HEK293 (cell line): ENCODE measurements around the gene VPS18.

Experiments
- BCL11A ChIP-seq: fragments of 450-650 bp; formaldehyde crosslinking; IDR thresholded peaks from 2 replicates; pipeline ENCODE4 v1.5.1; 2016; ENCODE audit warnings: low read depth, missing biosample characterization, missing genetic modification characterization
- CTCF ChIP-seq: fragments of 450-650 bp; formaldehyde crosslinking; IDR thresholded peaks from 2 replicates; pipeline ENCODE4 v1.5.1; 2016; ENCODE audit warnings: missing biosample characterization, missing genetic modification characterization
- GLI4 ChIP-seq: fragments of 450-650 bp; formaldehyde crosslinking; IDR thresholded peaks from 2 replicates; pipeline ENCODE4 v1.5.1; 2016; ENCODE audit warnings: missing biosample characterization, missing genetic modification characterization
- KLF7 ChIP-seq: fragments of 450-650 bp; formaldehyde crosslinking; IDR thresholded peaks from 2 replicates; pipeline ENCODE4 v1.5.1; 2016; ENCODE audit warnings: missing biosample characterization, missing genetic modification characterization, borderline replicate concordance
- OSR2 ChIP-seq: fragments of 450-650 bp; formaldehyde crosslinking; IDR thresholded peaks from 2 replicates; pipeline ENCODE4 v1.5.1; 2016; ENCODE audit warnings: missing biosample characterization, missing genetic modification characterization
- PRDM4 ChIP-seq: fragments of 450-650 bp; formaldehyde crosslinking; IDR thresholded peaks from 2 replicates; pipeline ENCODE4 v1.5.1; 2017; ENCODE audit warnings: missing biosample characterization, missing genetic modification characterization
- ZBTB21 ChIP-seq: fragments of 450-650 bp; formaldehyde crosslinking; IDR thresholded peaks from 2 replicates; pipeline ENCODE4 v1.5.1; 2017; ENCODE audit warnings: missing biosample characterization, missing genetic modification characterization
- ZBTB26 ChIP-seq: fragments of 450-650 bp; formaldehyde crosslinking; optimal IDR thresholded peaks from 2 replicates; pipeline ENCODE3; 2016; ENCODE audit warnings: missing biosample characterization, mild to moderate bottlenecking, missing genetic modification characterization
- ZBTB48 ChIP-seq: fragments of 450-650 bp; formaldehyde crosslinking; IDR thresholded peaks from 2 replicates; pipeline ENCODE4 v1.5.1; 2016; ENCODE audit warnings: missing biosample characterization, missing genetic modification characterization
- ZNF2 ChIP-seq: fragments of 450-650 bp; formaldehyde crosslinking; IDR thresholded peaks from 2 replicates; pipeline ENCODE4 v1.5.1; 2016; ENCODE audit warnings: missing biosample characterization, missing genetic modification characterization
- ZNF280D ChIP-seq: fragments of 450-650 bp; formaldehyde crosslinking; IDR thresholded peaks from 2 replicates; pipeline ENCODE4 v1.5.1; 2016; ENCODE audit warnings: missing biosample characterization, missing genetic modification characterization
- ZNF292 ChIP-seq: fragments of 450-650 bp; formaldehyde crosslinking; IDR thresholded peaks from 2 replicates; pipeline ENCODE4 v1.5.1; 2016; ENCODE audit warnings: low read depth, missing biosample characterization, missing genetic modification characterization, borderline replicate concordance
- ZNF341 ChIP-seq: fragments of 450-650 bp; formaldehyde crosslinking; IDR thresholded peaks from 2 replicates; pipeline ENCODE4; 2016; ENCODE audit warnings: low read depth, missing biosample characterization, missing genetic modification characterization
- ZNF350 ChIP-seq: fragments of 450-650 bp; formaldehyde crosslinking; IDR thresholded peaks from 2 replicates; pipeline ENCODE4 v1.5.0; 2017; ENCODE audit warnings: missing biosample characterization, mild to moderate bottlenecking, missing genetic modification characterization
- ZNF398 ChIP-seq: fragments of 450-650 bp; formaldehyde crosslinking; IDR thresholded peaks from 2 replicates; pipeline ENCODE4 v1.5.1; 2017; ENCODE audit warnings: missing biosample characterization, missing genetic modification characterization
- ZNF473 ChIP-seq: fragments of 450-650 bp; formaldehyde crosslinking; IDR thresholded peaks from 2 replicates; pipeline ENCODE4 v1.5.1; 2017; ENCODE audit warnings: missing biosample characterization, missing genetic modification characterization
- ZNF488 ChIP-seq: fragments of 450-650 bp; formaldehyde crosslinking; IDR thresholded peaks from 2 replicates; pipeline ENCODE4 v1.5.1; 2016; ENCODE audit warnings: missing biosample characterization, missing genetic modification characterization
- ZNF501 ChIP-seq: fragments of 450-650 bp; formaldehyde crosslinking; IDR thresholded peaks from 2 replicates; pipeline ENCODE4 v1.5.1; 2016; ENCODE audit warnings: missing biosample characterization, missing genetic modification characterization
- ZNF544 ChIP-seq: fragments of 450-650 bp; formaldehyde crosslinking; IDR thresholded peaks from 2 replicates; pipeline ENCODE4 v1.5.0; 2017; ENCODE audit warnings: missing biosample characterization, missing genetic modification characterization
- ZNF596 ChIP-seq: fragments of 450-650 bp; IDR thresholded peaks from 2 replicates; pipeline ENCODE4 v1.5.0; 2018; ENCODE audit warnings: missing biosample characterization, mild to moderate bottlenecking, missing genetic modification characterization, moderate library complexity
- ZNF600 ChIP-seq: fragments of 450-650 bp; formaldehyde crosslinking; IDR thresholded peaks from 2 replicates; pipeline ENCODE4 v1.5.1; 2016; ENCODE audit warnings: missing biosample characterization, missing genetic modification characterization
- ZNF621 ChIP-seq: fragments of 450-650 bp; formaldehyde crosslinking; IDR thresholded peaks from 2 replicates; pipeline ENCODE4 v1.5.1; 2017; ENCODE audit warnings: missing biosample characterization, missing genetic modification characterization
- ZNF623 ChIP-seq: fragments of 450-650 bp; formaldehyde crosslinking; IDR thresholded peaks from 2 replicates; pipeline ENCODE4 v1.5.1; 2016; ENCODE audit warnings: missing biosample characterization, missing genetic modification characterization
- ZNF670 ChIP-seq: fragments of 450-650 bp; formaldehyde crosslinking; IDR thresholded peaks from 2 replicates; pipeline ENCODE4 v1.5.1; 2016; ENCODE audit warnings: missing biosample characterization, missing genetic modification characterization, low read depth
- ZNF707 ChIP-seq: fragments of 450-650 bp; formaldehyde crosslinking; IDR thresholded peaks from 2 replicates; pipeline ENCODE4 v1.5.1; 2016; ENCODE audit warnings: missing biosample characterization, missing genetic modification characterization
- ZNF76 ChIP-seq: fragments of 450-650 bp; formaldehyde crosslinking; IDR thresholded peaks from 2 replicates; pipeline ENCODE4; 2016; ENCODE audit warnings: low read depth, missing biosample characterization, missing genetic modification characterization, borderline replicate concordance
- ZNF777 ChIP-seq: fragments of 450-650 bp; formaldehyde crosslinking; IDR thresholded peaks from 2 replicates; pipeline ENCODE4 v1.5.1; 2017; ENCODE audit warnings: missing biosample characterization, missing genetic modification characterization, borderline replicate concordance
- ZNF791 ChIP-seq: fragments of 450-650 bp; formaldehyde crosslinking; IDR thresholded peaks from 2 replicates; pipeline ENCODE4 v1.5.1; 2016; ENCODE audit warnings: missing biosample characterization, missing genetic modification characterization
- ZXDB ChIP-seq: fragments of 450-650 bp; formaldehyde crosslinking; IDR thresholded peaks from 2 replicates; pipeline ENCODE4 v1.5.1; 2016; ENCODE audit warnings: missing biosample characterization, missing genetic modification characterization

VPS18 gene

GRCh38 chr15:40929660-40930429, 35.6 kb downstream of the VPS18 start (continued):
- TF ChIP-seq ZNF280D (tag by site-specific recombination), result no peak
- no peak for TF ChIP-seq ZNF707 (tag by site-specific recombination)
- TF ChIP-seq ZNF398, result peak; percentile 91; the same call in 1 of the 2 replicates
- TF ChIP-seq ZBTB26, result peak; percentile 73
- TF ChIP-seq ZNF544 (tag by site-specific recombination), result no peak
- 0 out of 2 replicates have a peak, but pooled peaks have one; percentile 14 for TF ChIP-seq ZNF501
- no peak for TF ChIP-seq ZNF791 (tag by site-specific recombination)
- TF ChIP-seq ZBTB48 (tag by site-specific recombination), result peak; percentile 58; the same call in 1 of the 2 replicates
- TF ChIP-seq ZNF2 (tag by site-specific recombination), result 0 out of 2 replicates have a peak, but pooled peaks have one; percentile 2
- peak; percentile 93 for TF ChIP-seq ZNF341 (tag by site-specific recombination)
- TF ChIP-seq ZNF76 (tag by site-specific recombination), result no peak
- peak; percentile 48; the same call in 1 of the 2 replicates for TF ChIP-seq CTCF (tag by site-specific recombination)
- TF ChIP-seq KLF7 (tag by site-specific recombination), result no peak
- no peak for TF ChIP-seq ZNF488 (tag by site-specific recombination)
- TF ChIP-seq ZNF670, result no peak
- no peak for TF ChIP-seq ZNF623
- no peak for TF ChIP-seq ZNF292
- TF ChIP-seq ZNF621 (tag by site-specific recombination), result no peak
- no peak for TF ChIP-seq ZBTB21 (tag by site-specific recombination)
- TF ChIP-seq ZXDB (tag by site-specific recombination), result 0 out of 2 replicates have a peak, but pooled peaks have one; percentile 9
- TF ChIP-seq ZNF350 (tag by site-specific recombination), result no peak
- TF ChIP-seq ZNF777 (tag by site-specific recombination), result no peak
- TF ChIP-seq ZNF473 (tag by site-specific recombination), result no peak
- no peak for TF ChIP-seq BCL11A (tag by site-specific recombination)
- 0 out of 2 replicates have a peak, but pooled peaks have one; percentile 67 for TF ChIP-seq ZNF600 (tag by site-specific recombination)
- TF ChIP-seq ZNF596, result no peak
- no peak for TF ChIP-seq GLI4
- TF ChIP-seq OSR2 (tag by site-specific recombination), result no peak; the same call in 1 of the 2 replicates
- TF ChIP-seq PRDM4 (tag by site-specific recombination), result no peak
